Measurements from ENCODE around the gene TUBB1. TPM values are rescaled to one million over a fixed set of nuclear protein-coding genes. Genes with fewer than 3 reads are reported as not detected.

Gene TUBB1
- total RNA-seq, 2 experiments from 2014 or later = not detected

- intact Hi-C loops (cut with micrococcal nuclease) = no loop called here
- DNase-seq (no peak), ATAC-seq (no peak)
- ChIA-PET POLR2A (interaction anchor here (0.6 kb wide), 1 partner anchor 683 kb away, joined by 4 read pairs; no protein-coding TSS in a partner anchor), CTCF (interaction anchor here (0.9 to 1.6 kb wide), 6 partner anchors 9 to 145 kb away, joined by 3 to 7 read pairs (median 5); no protein-coding TSS in a partner anchor)
- Mint-ChIP-seq H3K4me1 (ENCODE audit: low read depth) (no peaks in the 10 kb centered on the region), H3K27ac (no peak overlapping the region), H3K27me3 (peaks cover 9% of the 10 kb centered on the region), H3K9me3 (no peaks in the 10 kb centered on the region), H3K4me3 (no peak overlapping the region), H3K36me3 (ENCODE audit: low read depth) (no peaks in the 10 kb centered on the region)
- TF ChIP-seq CTCF (IDR thresholded peaks at IDR 0.05) = no peak
Measured at GRCh38 chr20:59064214-59064722, 45.0 kb downstream of the TUBB1 start.

GRCh38 chr20:59068534-59068933 lies 49.3 kb downstream of the TUBB1 start:
- intact Hi-C loops (cut with micrococcal nuclease) = no loop called here
- Mint-ChIP-seq H3K27ac (no peak overlapping the region), H3K36me3 (ENCODE audit: low read depth) (no peaks in the 10 kb centered on the region), H3K4me1 (ENCODE audit: low read depth) (peaks cover 10% of the 10 kb centered on the region), H3K27me3 (peaks cover 14% of the 10 kb centered on the region), H3K9me3 (no peaks in the 10 kb centered on the region), H3K4me3 (no peak overlapping the region)
- DNase-seq (no peak), ATAC-seq (no peak)
- CTCF ChIA-PET = no interaction called here
- TF ChIP-seq CTCF (IDR thresholded peaks at IDR 0.05) = no peak
- POLR2A ChIA-PET = no interaction called here

GRCh38 chr20:59069026-59069425 lies 49.8 kb downstream of the TUBB1 start:
- no peaks in the 10 kb centered on the region for H3K36me3 Mint-ChIP-seq (ENCODE audit: low read depth)
- H3K9me3 Mint-ChIP-seq = no peaks in the 10 kb centered on the region
- DNase-seq (no peak), ATAC-seq (no peak)
- no peak overlapping the region for H3K4me3 Mint-ChIP-seq
- ChIA-PET CTCF (no interaction called here), POLR2A (no interaction called here)
- no peak overlapping the region for H3K27ac Mint-ChIP-seq
- peaks cover 13% of the 10 kb centered on the region for H3K27me3 Mint-ChIP-seq
- peaks cover 15% of the 10 kb centered on the region for H3K4me1 Mint-ChIP-seq (ENCODE audit: low read depth)
- no peak for TF ChIP-seq CTCF (IDR thresholded peaks at IDR 0.05)
- intact Hi-C loops (cut with micrococcal nuclease) = no loop called here

GRCh38 chr20:59071216-59071615 lies 52.0 kb downstream of the TUBB1 start:
- H3K4me1 Mint-ChIP-seq (ENCODE audit: low read depth) = peaks cover 37% of the 10 kb centered on the region
- no peak for DNase-seq
- ChIA-PET POLR2A (interaction anchor here (1.5 kb wide), 1 partner anchor 82 kb away, joined by 3 read pairs; no protein-coding TSS in a partner anchor), CTCF (interaction anchor here (1.1 to 2.2 kb wide), 2 partner anchors 17 to 137 kb away, joined by 3 to 11 read pairs; no protein-coding TSS in a partner anchor)
- H3K4me3 Mint-ChIP-seq = no peak overlapping the region
- TF ChIP-seq CTCF (IDR thresholded peaks at IDR 0.05) = no peak
- intact Hi-C loops (cut with micrococcal nuclease) = no loop called here
- H3K27ac Mint-ChIP-seq = no peak overlapping the region
- no peaks in the 10 kb centered on the region for H3K36me3 Mint-ChIP-seq (ENCODE audit: low read depth)
- no peak for ATAC-seq
- H3K27me3 Mint-ChIP-seq = peaks cover 13% of the 10 kb centered on the region
- no peaks in the 10 kb centered on the region for H3K9me3 Mint-ChIP-seq

- no peaks in the 10 kb centered on the region for H3K36me3 Mint-ChIP-seq (ENCODE audit: low read depth)
- POLR2A ChIA-PET = interaction anchor here (0.9 kb wide), 1 partner anchor 96 kb away, joined by 3 read pairs; no protein-coding TSS in a partner anchor
- H3K9me3 Mint-ChIP-seq = no peaks in the 10 kb centered on the region
- DNase-seq = no peak
- no peak for TF ChIP-seq CTCF (IDR thresholded peaks at IDR 0.05)
- CTCF ChIA-PET = interaction anchor here (1.2 to 3.0 kb wide), 7 partner anchors 9 to 329 kb away, joined by 3 to 17 read pairs (median 5); no protein-coding TSS in a partner anchor
- peaks cover 58% of the 10 kb centered on the region for H3K4me1 Mint-ChIP-seq (ENCODE audit: low read depth)
- ATAC-seq = no peak
- H3K27me3 Mint-ChIP-seq = peaks cover 13% of the 10 kb centered on the region
- no peak overlapping the region for H3K27ac Mint-ChIP-seq
- intact Hi-C loops (cut with micrococcal nuclease) = no loop called here
- H3K4me3 Mint-ChIP-seq = no peak overlapping the region
Measured at GRCh38 chr20:59073582-59073981, 54.4 kb downstream of the TUBB1 start.
